Activated CD4-positive, alpha-beta T cell treated with anti-CD3 and anti-CD28 coated beads for 4 hours (primary cell): Measurements from ENCODE around the gene POLRMT.

ENCODE experiments used
- DNase-seq, 2 donors: peaks; one replicate each; pipeline ENCODE4 v3.0.0-alpha.2; 2020

POLRMT gene

DNA sequence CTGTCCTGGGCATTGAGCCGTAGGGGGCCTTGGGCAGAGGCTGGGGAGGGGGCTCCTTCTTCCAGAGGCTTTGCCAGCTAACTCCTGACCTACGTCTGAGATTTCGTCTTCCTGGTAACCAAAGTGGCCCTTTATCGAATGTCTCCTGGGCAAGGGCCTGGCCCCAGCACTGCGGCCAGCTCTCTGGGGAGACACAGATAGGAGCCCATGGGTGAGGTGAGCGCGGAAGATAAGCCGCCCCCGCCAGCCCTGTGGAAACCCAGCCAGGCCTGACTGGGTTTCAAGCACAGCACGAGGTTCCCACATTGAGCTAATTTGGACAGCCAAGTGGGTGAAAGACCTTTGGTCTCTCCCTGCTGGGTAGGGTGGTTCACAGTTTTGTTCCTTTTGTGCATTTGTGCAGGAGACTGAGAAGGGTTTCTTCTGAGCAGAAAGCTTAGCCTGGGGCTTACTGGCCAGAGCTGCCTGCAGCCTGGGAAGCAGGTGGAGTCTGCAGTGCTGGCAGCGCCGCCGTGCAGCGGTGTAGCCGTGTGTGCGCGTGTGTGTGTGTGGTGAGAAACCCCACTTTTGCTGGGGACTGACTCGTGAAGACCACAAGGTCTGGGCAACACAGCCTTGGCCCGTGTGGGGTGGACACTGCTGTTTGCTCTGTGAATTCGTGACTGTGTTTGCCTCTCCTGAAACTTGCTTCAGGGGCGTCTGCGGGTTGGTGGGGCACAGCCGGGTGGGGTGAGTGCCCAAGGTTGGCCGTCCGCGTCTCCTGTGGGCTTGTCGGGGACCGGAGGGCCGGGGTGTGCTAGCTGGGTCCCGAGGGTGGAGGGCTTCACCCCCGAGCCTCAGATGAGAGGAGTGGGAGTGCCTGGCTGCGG is 58.4 kb downstream of the POLRMT start:
- no peak for DNase-seq

DNA sequence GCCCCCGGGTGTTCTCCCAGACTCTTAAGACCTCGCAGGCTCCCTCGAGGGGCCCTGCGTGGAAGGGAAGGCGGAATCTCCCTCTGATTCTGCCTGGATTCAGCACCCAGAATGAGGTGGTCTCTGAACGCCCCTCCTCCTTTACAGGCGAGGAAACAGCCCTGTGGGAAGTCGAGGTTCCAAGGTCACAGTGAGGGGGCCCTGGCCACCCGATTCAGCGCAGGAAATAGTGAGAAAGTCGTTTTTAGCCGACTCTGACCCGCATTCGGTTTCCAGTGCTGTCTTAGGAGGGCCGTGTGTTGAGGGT is 59.9 kb downstream of the POLRMT start:
- no peak for DNase-seq

DNA sequence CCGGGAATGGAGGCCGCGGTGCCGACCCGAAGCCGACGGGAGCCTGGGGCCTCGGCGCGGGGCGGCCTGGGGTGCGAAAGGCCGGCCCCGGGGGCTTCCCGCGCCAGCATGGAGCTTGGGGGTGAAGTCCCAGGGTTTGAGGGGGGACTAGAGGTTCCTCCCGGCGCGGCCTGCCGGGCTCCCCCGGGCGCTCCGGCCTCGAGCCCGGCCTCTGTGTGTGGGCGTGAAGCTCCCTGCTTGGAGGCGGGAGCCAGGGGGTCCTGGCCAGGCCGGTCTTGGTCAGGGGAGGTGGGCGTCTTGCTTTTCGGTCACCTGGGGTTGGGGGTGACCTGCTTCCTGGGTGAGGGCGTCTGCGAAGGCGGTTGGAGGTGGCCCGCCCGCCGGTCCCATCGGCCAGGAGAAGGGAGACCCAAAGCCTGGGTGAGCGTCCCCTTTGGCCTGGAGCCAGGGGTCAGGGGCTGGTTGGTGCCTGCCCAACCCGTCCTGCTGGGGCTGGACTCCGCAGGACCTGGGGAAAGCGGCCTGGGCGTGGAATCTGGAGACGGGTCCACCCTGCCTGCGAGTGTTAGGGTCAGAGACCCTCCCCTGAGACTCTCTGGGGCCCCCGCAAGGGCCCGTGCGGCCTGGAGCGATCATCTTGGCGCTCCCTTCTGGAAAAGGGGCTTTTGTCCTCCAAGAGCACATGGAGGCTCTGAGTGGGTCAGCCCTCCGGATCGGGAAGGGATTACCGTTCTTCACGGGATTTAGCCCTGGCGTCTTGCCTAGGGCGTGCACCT is 60.4 kb downstream of the POLRMT start:
- no peak for DNase-seq

- DNase-seq, result peak; percentile 97 to 98
Observed at GRCh38 chr19:572140-572742, 61.1 kb downstream of the POLRMT start, which contains the start of gene BSG. BSG (plus strand) TSS chr19:572596; CDS start chr19:572635, 39 bp downstream.

DNA sequence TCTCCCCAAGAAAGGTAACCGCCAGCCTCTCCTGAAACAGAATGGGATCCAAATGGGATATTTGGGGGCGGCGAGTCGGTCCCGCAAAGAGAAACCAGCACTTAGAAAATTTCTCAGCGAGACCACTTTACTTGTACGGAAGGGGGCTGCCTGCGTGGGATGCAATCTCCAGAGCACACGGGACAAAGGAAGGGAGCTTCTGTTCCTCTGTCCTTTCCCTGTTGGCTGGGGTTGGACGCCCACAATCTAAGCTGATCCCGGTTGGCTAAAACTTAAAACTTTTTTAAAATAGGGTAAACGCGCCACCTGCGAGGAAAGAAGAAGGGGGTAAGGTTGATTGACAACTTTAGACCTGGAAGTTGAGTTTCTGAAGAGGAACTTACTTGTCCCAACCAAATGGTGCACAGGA is 61.8 kb downstream of the POLRMT start:
- no peak for DNase-seq

DNA sequence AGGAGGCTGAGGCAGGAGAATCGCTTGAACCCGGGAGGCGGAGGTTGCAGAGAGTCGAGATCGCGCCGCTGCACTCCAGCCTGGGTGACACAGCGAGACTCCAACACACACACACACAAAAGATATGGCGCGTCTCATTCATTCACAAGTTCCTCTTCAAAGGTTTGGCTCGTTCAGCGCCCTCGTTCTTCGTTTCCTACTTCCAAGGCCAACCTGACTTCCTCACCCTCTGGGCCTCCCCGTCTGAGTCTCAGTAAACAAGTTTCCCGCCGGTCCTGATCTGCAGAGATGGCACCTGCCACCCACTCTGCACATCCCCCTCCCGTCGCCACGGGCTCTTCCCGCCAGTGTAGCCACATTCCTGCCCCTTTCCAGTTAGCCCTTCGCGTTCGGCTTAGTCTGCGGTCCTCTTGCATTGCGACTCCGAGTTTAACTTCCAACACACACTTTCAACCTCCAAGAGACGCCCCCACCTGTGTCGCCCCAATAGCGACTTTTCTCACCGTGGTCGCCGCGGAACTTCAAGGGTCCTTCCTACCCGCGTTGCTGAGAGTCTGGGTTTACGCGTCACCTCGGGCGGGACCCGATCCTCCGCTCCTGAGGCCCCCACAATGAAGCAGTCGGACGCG is 62.3 kb downstream of the POLRMT start:
- DNase-seq, result peak in 1 of 2 donors; percentile 26

DNA sequence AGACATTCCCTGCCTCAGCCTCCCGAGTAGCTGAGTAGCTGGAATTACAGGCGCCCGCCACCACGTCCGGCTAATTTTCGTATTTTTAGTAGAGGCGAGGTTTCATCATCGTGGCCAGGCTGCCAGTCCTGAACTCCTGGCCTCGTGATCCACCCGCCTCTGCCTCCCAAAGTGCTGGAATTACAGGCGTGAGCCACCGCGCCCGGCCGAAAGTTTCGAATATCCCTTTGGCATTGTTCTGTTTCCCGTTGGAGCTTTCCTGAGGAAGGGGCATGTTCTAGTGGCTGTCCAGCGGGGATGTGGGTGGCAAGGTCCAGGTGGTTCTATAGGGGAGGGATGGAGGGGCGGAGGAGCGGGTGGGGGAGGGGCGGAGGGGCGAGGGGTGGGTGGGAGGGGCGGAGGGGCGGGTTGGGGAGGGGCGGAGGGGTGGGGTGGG is 63.1 kb downstream of the POLRMT start:
- no peak for DNase-seq

DNA sequence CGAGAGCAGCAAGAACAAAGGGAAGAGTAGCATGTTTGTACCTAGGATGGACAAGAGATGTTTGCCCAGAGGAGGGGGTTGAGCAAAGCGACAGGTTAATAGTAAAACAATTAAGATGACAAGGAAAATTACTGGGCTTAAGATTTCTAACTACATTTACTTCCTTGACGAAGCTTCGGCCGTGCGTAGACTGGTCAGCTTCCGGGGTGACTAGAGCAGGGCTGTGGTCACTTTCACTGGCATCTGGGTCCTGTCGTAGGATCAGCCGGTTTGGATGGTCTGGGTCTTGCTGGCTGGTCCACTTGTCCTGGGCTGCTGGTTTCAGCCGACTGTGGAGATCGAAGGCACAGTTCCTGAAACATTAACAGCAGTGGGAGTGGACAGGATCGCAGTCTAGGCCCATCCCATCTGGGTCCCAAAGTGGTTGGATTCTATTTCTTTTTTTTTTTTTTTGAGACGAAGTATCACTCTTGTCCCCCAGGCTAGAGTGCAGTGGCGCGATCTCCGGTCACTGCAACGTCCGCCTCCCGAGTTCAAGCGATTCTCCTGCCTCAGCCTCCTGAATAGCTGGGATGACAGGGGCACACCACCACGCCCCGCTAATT is 65.9 kb downstream of the POLRMT start:
- no peak for DNase-seq
